PFSK-1 (cell line): ENCODE data around the gene SHISAL2A.

Experiments
- POLR2AphosphoS5 ChIP-seq: IDR thresholded peaks from 2 replicates; pipeline ENCODE4 v1.6.1; 2012; ENCODE audit warnings: low read depth, mild to moderate bottlenecking, control low read depth, low read length, moderate library complexity
- REST ChIP-seq, 2 experiments: IDR thresholded peaks; 2 replicates each; pipeline versions ENCODE4 v1.6.1 to v1.8.0; 2011 to 2012; ENCODE audit warnings: low read depth in 2 of 2, low read length in 2 of 2, control low read depth in 1 of 2, inconsistent platforms in 1 of 2, mild to moderate bottlenecking in 1 of 2, moderate library complexity in 1 of 2; ENCODE audit not compliant: insufficient read depth in 1 of 2
- TAF1 ChIP-seq: IDR thresholded peaks from 2 replicates; pipeline ENCODE4 v1.6.1; 2012; ENCODE audit warnings: low read length, control low read depth, borderline replicate concordance; ENCODE audit not compliant: insufficient read depth

GRCh38 chr1:52613636-52614373 is 19.2 kb upstream of the SHISAL2A start:
- TF ChIP-seq REST (IDR thresholded peaks at IDR 0.05; ENCODE audit: insufficient read depth in 1 of 2, low read depth in 2 of 2, low read length in 2 of 2) (no peak), POLR2AphosphoS5 (no peak), TAF1 (no peak)
